ENCODE results near the gene CFAP69.

Gene CFAP69

DNA sequence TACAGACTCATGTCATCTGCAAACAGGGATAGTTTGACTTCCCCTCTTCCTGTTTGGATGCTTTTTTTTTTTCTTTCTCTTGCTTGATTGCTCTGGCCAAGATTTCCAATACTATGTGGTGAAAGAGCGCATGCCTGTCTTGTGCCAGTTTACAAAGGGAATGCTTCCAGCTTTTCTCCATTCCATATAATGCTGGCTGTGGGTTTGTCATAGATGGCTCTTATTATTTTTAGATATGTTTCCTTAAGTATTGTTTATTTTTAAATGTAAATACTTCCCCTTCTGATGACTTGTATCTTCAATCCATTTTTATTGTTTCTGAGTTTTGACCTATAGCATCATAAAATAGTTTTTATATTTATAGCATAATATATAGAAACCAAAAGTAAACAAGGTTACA lies 58.3 kb downstream of the CFAP69 start:
- TF ChIP-seq, protein P1, sequence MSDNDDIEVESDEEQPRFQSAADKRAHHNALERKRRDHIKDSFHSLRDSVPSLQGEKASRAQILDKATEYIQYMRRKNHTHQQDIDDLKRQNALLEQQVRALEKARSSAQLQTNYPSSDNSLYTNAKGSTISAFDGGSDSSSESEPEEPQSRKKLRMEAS (IDR thresholded peaks at IDR 0.05; ENCODE audit: low read depth, low read length): no peak
- TF ChIP-seq, protein P2, sequence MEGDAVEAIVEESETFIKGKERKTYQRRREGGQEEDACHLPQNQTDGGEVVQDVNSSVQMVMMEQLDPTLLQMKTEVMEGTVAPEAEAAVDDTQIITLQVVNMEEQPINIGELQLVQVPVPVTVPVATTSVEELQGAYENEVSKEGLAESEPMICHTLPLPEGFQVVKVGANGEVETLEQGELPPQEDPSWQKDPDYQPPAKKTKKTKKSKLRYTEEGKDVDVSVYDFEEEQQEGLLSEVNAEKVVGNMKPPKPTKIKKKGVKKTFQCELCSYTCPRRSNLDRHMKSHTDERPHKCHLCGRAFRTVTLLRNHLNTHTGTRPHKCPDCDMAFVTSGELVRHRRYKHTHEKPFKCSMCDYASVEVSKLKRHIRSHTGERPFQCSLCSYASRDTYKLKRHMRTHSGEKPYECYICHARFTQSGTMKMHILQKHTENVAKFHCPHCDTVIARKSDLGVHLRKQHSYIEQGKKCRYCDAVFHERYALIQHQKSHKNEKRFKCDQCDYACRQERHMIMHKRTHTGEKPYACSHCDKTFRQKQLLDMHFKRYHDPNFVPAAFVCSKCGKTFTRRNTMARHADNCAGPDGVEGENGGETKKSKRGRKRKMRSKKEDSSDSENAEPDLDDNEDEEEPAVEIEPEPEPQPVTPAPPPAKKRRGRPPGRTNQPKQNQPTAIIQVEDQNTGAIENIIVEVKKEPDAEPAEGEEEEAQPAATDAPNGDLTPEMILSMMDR (IDR thresholded peaks at IDR 0.05; ENCODE audit: low read depth, low read length): no peak
- TF ChIP-seq MYC (IDR thresholded peaks at IDR 0.05; ENCODE audit: low read depth, low read length) (no peak), POLR2A (IDR thresholded peaks at IDR 0.05; ENCODE audit: extremely low read depth, insufficient read length) (no peak)
- DNase-seq (ENCODE audit: low read depth): no peak
- H3K4me3 ChIP-seq (ENCODE audit: low read depth, low read length): no peak overlapping the region

DNA sequence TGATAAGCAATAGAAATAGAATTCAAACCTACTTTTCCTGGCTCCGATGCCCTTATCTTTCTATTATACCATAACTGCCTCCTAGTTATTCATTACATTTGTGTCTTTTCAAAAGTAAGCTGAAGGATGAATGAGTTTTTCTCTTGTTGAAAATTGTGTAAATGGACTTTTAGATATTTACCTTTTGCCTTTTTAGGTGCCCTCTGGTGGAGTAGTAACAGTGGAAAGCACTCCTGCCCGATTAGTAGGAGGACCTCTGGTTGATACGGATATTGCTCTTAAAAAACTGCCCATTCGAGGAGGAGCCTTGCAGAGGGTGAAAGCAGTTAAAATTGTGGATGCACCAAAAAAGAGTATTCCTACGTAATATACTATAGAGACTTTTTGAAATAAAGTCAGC lies 64.9 kb downstream of the CFAP69 start:
- DNase-seq (ENCODE audit: low read depth): no peak
- TF ChIP-seq, protein P2 (IDR thresholded peaks at IDR 0.05; ENCODE audit: low read depth, low read length): no peak
- no peak for TF ChIP-seq MYC (IDR thresholded peaks at IDR 0.05; ENCODE audit: low read depth, low read length)
- TF ChIP-seq, protein P1 (IDR thresholded peaks at IDR 0.05; ENCODE audit: low read depth, low read length): no peak
- TF ChIP-seq POLR2A (IDR thresholded peaks at IDR 0.05; ENCODE audit: extremely low read depth, insufficient read length): no peak
- H3K4me3 ChIP-seq (ENCODE audit: low read depth, low read length): no peak overlapping the region

DNA sequence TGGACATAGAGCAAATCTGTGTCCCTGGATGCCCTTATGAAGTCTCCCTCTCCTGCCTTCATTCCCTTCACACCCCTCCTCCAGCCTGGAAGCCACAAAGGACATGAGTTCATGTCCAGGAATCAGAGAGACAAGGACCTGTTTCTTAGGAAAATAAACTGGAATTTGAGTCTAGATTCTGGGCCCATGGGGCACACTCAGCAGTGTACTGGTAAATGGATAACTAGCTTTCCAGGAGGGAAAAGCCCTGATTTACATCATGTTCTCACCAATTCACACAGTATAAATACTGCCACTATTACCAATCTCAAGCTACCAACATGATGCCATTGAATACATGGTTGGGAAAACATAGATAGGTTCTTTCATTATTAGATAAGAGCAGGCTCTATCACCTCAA lies 66.2 kb downstream of the CFAP69 start:
- TF ChIP-seq POLR2A (IDR thresholded peaks at IDR 0.05; ENCODE audit: extremely low read depth, insufficient read length) (no peak), MYC (IDR thresholded peaks at IDR 0.05; ENCODE audit: low read depth, low read length) (no peak)
- TF ChIP-seq, protein P1 (IDR thresholded peaks at IDR 0.05; ENCODE audit: low read depth, low read length): no peak
- TF ChIP-seq, protein P2 (IDR thresholded peaks at IDR 0.05; ENCODE audit: low read depth, low read length): no peak
- no peak overlapping the region for H3K4me3 ChIP-seq (ENCODE audit: low read depth, low read length)
- no peak for DNase-seq (ENCODE audit: low read depth)

DNA sequence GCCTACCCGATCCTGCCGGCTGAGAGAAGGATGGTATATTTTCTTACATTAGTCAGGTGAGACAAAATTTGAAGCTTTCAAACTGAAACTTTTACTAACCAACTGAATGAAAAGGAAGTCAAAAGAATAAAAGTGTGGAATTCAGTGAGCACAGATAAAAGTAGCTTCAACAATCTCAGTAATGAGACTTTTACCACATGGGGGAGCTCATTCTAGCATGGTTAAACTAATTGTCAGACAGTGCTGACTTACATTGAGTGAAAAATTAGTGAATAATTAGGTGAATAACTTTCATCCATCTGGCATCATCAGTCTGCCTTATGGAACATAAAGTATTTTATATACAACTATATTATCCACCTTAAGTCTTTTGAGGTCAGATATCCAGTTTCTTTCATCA lies 67.8 kb downstream of the CFAP69 start:
- DNase-seq (ENCODE audit: low read depth): peak; percentile 21
- H3K4me3 ChIP-seq (ENCODE audit: low read depth, low read length): no peak overlapping the region
- TF ChIP-seq POLR2A (IDR thresholded peaks at IDR 0.05; ENCODE audit: extremely low read depth, insufficient read length): no peak
- TF ChIP-seq, protein P2 (IDR thresholded peaks at IDR 0.05; ENCODE audit: low read depth, low read length): peak; percentile 22

DNA sequence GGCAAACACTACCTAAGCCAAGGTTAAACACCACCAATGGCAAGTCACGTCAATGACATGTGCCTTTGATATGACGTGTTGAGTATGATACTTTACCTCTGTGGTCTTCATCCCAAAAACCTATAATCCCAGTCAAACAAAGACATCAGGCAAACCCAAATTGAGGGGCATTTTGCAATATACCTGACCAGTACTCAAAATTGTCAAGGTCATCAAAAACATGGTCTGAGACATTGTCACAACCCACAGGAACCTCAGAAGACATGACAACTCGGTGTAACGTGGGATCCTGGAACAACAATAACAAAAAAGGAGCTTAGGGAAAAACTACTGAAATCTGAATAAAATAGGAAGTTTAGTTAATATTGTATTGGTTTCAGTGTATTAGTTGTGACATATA lies 68.9 kb downstream of the CFAP69 start:
- H3K4me3 ChIP-seq (ENCODE audit: low read depth, low read length): no peak overlapping the region
- no peak for DNase-seq (ENCODE audit: low read depth)
- no peak for TF ChIP-seq POLR2A (IDR thresholded peaks at IDR 0.05; ENCODE audit: extremely low read depth, insufficient read length)
- TF ChIP-seq, protein P2 (IDR thresholded peaks at IDR 0.05; ENCODE audit: low read depth, low read length): no peak

DNA sequence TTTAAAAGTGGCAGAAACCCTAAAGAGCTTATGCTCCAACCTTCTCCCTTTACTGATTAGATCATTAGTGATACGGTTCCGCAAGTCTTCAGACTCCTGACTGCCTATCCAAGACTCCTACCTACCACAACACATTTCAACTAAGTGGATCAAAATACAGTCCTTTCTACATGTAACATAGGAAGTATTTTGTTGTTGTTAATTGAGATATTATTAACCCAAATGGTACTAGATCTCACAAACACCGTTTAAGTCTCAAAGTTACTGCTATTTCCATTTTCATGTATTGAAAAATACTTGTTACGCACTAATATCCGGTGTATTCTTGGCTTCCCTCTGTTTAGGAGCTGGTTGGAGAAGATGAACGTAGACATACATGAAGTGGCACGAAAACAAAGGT lies 75.0 kb downstream of the CFAP69 start:
- no peak for DNase-seq (ENCODE audit: low read depth)
- TF ChIP-seq, protein P1 (IDR thresholded peaks at IDR 0.05; ENCODE audit: low read depth, low read length): no peak
- TF ChIP-seq MYC (IDR thresholded peaks at IDR 0.05; ENCODE audit: low read depth, low read length): no peak
- TF ChIP-seq POLR2A (IDR thresholded peaks at IDR 0.05; ENCODE audit: extremely low read depth, insufficient read length): no peak
- TF ChIP-seq, protein P2 (IDR thresholded peaks at IDR 0.05; ENCODE audit: low read depth, low read length): no peak
- no peak overlapping the region for H3K4me3 ChIP-seq (ENCODE audit: low read depth, low read length)
